Measurements from ENCODE around the gene DNAJB5. TPM values are rescaled to one million over a fixed set of nuclear protein-coding genes. Genes with fewer than 3 reads are reported as not detected.

Gene DNAJB5
- total RNA-seq: 9.0 and 12.1 TPM in 2 replicates

DNA sequence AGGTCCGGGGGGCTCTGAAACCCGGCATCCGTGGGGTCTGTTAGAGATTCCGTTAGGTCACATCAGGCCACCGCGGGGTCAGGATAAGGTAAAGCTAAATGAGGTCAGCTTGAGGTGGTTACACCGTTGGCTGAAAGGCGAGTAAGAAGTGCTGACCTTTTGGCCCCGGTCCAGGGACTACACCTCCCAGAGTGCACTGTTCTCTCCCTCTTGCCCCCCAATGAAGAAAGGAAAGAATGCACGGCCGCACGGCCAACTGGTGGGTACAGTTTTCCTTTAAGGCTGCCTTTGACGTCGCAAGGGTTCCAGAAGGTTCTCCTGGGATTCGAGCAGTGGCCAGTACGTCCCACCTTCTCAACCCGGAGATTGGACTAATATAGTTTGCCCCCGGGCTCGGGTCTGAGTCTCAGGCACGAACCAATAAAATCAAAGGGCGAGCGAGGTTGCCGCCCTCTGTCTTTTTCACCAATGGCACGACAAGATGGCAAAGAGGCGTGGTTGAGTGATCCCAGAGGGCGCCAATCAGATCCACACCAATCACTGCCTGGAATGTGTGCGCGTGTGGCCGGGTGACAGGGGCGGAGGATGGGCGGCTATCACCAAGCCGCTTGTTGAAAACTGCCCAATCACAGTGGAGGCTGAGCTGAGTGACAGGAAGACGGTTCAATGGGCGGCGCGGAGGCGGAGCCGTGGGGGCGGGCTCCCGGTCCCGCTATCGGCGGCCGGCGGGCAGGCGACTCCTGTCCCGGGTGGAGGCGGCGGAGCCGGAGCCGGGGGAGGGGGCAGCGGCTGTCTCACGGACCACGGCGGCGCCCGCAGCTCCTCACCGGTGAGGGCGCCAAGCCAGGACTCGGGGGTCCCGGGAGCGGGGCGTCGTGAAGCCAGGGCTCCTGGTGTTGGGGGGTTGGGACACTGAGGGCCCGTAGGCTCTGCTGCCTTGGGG is at the start of gene DNAJB5:
Gene DNAJB5 (plus strand): TSS at position 743 of the 943 bp plus-strand sequence. CDS start 886 bp downstream, outside the sequence.

DNA sequence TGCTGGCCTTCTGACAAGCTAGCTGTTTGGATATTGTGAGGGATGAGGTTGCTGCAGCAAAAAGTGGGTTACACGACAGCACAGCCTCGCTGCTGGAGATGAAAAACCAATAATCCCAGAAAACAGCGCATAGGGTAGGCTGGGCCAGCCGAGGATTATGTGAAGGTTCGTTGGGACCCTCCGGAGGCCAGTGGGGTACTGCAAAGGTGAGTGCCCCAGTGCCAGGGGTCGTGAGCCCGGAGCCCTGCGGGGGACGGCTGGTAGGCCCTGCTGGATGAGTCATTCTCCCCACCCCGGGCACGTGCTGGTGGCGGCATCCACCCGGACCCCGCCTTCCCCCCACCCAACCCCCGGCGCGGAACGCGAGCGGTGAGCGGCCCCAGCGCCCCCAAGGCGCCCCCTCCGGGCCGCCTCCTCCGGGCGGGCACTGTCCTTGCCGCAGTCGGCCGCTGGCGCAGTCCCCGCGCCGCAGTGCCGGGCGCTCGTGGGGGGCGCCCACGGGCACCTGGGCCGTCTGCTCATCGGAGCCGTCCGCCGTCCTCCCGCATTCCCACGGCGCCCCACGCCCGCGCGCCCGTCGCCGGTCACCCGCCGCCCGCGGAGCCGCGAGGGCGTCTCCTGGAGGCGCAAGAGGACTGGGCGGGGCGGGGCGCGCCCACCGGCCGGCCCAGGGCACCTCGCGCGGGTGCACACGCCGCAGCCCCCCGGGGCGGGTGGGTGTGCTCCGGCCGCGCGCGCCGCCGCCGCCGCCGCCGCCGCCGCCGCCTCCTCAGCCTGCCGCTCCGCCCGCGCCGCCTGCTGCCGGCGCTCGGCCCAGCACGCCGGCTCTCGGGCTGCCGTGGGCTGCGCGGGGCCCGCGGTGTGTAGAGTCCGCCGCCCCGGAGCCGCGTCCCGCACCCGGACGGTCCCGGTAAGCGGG is 31.8 kb upstream of the DNAJB5 start, which contains the start of gene PHF24:
Gene PHF24 (plus strand): TSS at position 794 of the 919 bp plus-strand sequence. CDS start 13,014 bp downstream, outside the sequence.

Other genes starting within 250 kb of the DNAJB5 start
- under 0.01 TPM in 1 of 2 replicates, not detected in the other for gene PHF24, start 31.5 kb upstream of the DNAJB5 start, total RNA-seq
- gene VCP, start 82.9 kb downstream of the DNAJB5 start, total RNA-seq: 402 and 448 TPM in 2 replicates
- gene FANCG, start 90.2 kb downstream of the DNAJB5 start, total RNA-seq: 11.7 and 23.1 TPM in 2 replicates
- 13.5 and 13.6 TPM in 2 replicates for gene PIGO, start 106.8 kb downstream of the DNAJB5 start, total RNA-seq
- gene STOML2, start 113.4 kb downstream of the DNAJB5 start, total RNA-seq: 157 and 220 TPM in 2 replicates
- gene ATOSB, start 126.1 kb downstream of the DNAJB5 start, total RNA-seq: 21.8 and 26.5 TPM in 2 replicates
- gene UNC13B, start 172.3 kb downstream of the DNAJB5 start, total RNA-seq: 42.5 and 43.8 TPM in 2 replicates

Measured in smooth muscle cell of trachea (primary cell).